Astrocyte of the spinal cord (primary cell): ENCODE data around the gene SHCBP1.
A peak's percentile ranks its signal among the peaks of the same experiment; 100 is the strongest.

ENCODE experiments used
- DNase-seq: peaks from one replicate; pipeline ENCODE4 v3.0.0; 2011; ENCODE audit warnings: low read depth, low spot score
- H3K4me3 ChIP-seq: 2 replicates; pipeline ENCODE4 v1.5.1; 2011; ENCODE audit warnings: low read depth, mild to moderate bottlenecking, low read length, moderate library complexity
- in situ Hi-C: cut with HindIII; loops from 2 replicates; pipeline ENCODE4 v1.10.0; 2017; ENCODE audit warnings: low sequenced_read_pairs
- TF ChIP-seq, protein P1 (sequence below): IDR thresholded peaks from 2 replicates; pipeline ENCODE4 v1.5.1; 2012; ENCODE audit warnings: low read depth, mild to moderate bottlenecking, low read length, inconsistent platforms

SHCBP1 gene

DNA sequence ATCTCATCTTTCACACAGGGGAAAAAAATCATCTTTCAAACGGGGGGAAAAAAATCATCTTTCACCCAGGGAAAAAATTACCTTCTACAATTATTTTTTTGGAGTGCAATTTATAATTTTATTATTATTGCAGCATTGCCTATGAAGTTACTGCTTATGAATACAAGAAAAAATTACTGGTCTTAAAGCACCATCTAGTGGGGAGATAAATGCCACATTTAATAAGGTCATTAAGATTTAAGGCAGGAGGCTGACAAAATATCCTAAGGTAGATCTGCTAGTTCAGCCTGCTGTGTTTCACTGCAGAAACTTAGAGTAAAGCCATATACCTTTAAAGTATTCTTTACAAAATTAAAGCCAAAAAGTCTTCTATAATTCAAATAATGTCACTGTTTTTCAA, 13.7 kb downstream of the SHCBP1 start:
- in situ Hi-C loops: no loop called here
- peak; percentile 76 for DNase-seq
- H3K4me3 ChIP-seq: no peak overlapping the region
- TF ChIP-seq, protein P1, sequence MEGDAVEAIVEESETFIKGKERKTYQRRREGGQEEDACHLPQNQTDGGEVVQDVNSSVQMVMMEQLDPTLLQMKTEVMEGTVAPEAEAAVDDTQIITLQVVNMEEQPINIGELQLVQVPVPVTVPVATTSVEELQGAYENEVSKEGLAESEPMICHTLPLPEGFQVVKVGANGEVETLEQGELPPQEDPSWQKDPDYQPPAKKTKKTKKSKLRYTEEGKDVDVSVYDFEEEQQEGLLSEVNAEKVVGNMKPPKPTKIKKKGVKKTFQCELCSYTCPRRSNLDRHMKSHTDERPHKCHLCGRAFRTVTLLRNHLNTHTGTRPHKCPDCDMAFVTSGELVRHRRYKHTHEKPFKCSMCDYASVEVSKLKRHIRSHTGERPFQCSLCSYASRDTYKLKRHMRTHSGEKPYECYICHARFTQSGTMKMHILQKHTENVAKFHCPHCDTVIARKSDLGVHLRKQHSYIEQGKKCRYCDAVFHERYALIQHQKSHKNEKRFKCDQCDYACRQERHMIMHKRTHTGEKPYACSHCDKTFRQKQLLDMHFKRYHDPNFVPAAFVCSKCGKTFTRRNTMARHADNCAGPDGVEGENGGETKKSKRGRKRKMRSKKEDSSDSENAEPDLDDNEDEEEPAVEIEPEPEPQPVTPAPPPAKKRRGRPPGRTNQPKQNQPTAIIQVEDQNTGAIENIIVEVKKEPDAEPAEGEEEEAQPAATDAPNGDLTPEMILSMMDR: peak; percentile 27

- in situ Hi-C loops: no loop called here
- TF ChIP-seq, protein P1: no peak
- no peak overlapping the region for H3K4me3 ChIP-seq
- no peak for DNase-seq
Measured at GRCh38 chr16:46606231-46606630, 14.9 kb downstream of the SHCBP1 start.

DNA sequence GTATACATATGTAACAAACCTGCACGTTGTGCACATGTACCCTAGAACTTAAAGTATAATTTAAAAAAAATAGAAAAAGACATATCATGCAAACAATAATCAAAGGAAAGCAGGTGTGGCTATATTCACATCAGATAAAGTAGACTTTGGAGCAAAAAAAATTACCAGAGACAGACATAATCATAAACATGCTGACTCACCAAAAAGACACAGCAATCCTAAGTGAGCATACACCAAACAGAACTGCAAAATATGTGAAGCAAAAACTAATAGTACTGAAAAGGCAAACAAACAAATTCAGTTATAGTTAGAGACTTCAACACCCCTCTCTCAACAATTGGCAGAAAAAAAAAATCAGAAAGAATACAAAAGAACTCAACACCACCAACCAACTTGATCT, 29.9 kb downstream of the SHCBP1 start:
- H3K4me3 ChIP-seq: no peak overlapping the region
- no peak for DNase-seq
- TF ChIP-seq, protein P1: no peak
- in situ Hi-C loops: no loop called here

GRCh38 chr16:46586011-46586577, 35.1 kb downstream of the SHCBP1 start:
- TF ChIP-seq, protein P1: no peak
- in situ Hi-C loops: no loop called here
- no peak for DNase-seq

DNA sequence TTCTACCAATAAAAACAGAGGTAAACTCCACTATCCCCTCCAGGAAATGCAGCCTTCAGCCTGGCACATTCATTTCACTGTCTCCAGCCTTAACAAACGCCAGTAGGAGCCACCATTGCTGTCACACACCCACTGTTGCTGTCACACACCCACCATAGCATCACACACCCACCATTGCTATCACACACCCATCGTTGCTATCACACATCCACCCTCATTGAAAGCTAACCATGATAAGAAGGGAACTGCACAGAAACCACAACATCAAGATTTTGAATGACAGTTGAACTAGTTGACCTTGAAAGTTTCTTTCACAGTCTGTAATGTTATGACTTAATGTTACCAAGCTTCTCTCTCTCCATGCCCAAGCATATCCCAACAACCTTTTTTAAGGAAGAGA, 38.1 kb downstream of the SHCBP1 start:
- in situ Hi-C loops: no loop called here
- H3K4me3 ChIP-seq: no peak overlapping the region
- no peak for DNase-seq
- TF ChIP-seq, protein P1: no peak

More at GRCh38 chr16:46586011-46586577, 35.1 kb downstream of the SHCBP1 start:
- H3K4me3 ChIP-seq: no peak overlapping the region

DNA sequence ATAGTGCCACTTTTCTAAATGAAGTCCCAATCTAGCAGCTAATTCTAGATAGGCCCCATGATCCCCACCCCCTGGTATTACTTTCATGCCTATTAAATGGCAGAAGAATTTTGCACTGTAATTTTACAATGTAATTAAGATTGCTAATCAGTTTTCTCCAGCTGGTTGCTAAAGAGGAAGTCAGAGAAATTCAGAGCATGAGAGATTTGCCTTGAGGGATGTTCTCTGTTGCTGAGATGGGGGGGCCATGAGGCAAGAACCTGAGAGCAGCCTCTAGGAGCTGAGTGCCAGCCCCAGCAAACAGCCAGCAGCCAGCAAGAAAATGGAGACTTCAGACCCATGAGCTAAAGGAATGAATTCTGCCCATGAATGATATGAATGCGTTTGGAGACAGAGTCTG, 38.9 kb downstream of the SHCBP1 start:
- no peak for DNase-seq
- in situ Hi-C loops: no loop called here
- H3K4me3 ChIP-seq: no peak overlapping the region
- TF ChIP-seq, protein P1: no peak
